Measurements from ENCODE around the gene FAM171A1. TPM values are rescaled to one million over a fixed set of nuclear protein-coding genes. Genes with fewer than 3 reads are reported as not detected.

Gene FAM171A1
- total RNA-seq, 2 donors from 2014 or later, result 22.1 to 29.1 TPM

DNA sequence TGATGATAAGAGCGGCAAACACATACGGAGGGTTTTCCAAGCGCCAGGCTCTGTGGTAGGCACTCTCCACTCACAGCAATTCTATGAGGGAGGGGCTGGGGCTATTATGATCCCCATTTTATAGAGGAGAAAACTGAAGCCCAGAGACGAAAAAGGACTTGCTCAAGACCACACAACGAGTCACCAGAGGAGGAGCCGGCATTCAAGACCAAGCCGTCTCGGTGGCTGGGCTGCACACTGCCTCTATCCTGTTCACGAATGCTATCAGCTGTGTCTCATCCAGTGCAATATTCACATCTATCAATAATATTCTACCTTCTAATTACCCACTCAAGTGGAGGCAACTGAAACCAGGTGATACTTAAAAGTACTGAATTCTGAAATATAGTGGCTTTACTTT lies 134.7 kb downstream of the FAM171A1 start:
- 90 to 92% methylated on average over 9 of the region's 9 CpGs for WGBS, 2 donors
- DNase-seq, result no peak
- Histone ChIP-seq H3K27me3 (no peaks in the 10 kb centered on the region), H3K36me3 (replicated peaks in 1 of 2; ENCODE audit: insufficient read depth in 1 of 2, low read depth in 2 of 2) (no peaks in the 10 kb centered on the region), H3K27ac (peak overlapping the region in 2 of 4 donors; percentile 55 to 64), H3K4me3 (no peak overlapping the region), H3K9me3 (no peaks in the 10 kb centered on the region), H3K4me1 (peaks cover 25% of the 10 kb centered on the region)
- TF ChIP-seq, protein P1, sequence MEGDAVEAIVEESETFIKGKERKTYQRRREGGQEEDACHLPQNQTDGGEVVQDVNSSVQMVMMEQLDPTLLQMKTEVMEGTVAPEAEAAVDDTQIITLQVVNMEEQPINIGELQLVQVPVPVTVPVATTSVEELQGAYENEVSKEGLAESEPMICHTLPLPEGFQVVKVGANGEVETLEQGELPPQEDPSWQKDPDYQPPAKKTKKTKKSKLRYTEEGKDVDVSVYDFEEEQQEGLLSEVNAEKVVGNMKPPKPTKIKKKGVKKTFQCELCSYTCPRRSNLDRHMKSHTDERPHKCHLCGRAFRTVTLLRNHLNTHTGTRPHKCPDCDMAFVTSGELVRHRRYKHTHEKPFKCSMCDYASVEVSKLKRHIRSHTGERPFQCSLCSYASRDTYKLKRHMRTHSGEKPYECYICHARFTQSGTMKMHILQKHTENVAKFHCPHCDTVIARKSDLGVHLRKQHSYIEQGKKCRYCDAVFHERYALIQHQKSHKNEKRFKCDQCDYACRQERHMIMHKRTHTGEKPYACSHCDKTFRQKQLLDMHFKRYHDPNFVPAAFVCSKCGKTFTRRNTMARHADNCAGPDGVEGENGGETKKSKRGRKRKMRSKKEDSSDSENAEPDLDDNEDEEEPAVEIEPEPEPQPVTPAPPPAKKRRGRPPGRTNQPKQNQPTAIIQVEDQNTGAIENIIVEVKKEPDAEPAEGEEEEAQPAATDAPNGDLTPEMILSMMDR (IDR thresholded peaks at IDR 0.05), result no peak
- intact Hi-C loops (cut with DNase I), result no loop called here
- no peak for ATAC-seq

DNA sequence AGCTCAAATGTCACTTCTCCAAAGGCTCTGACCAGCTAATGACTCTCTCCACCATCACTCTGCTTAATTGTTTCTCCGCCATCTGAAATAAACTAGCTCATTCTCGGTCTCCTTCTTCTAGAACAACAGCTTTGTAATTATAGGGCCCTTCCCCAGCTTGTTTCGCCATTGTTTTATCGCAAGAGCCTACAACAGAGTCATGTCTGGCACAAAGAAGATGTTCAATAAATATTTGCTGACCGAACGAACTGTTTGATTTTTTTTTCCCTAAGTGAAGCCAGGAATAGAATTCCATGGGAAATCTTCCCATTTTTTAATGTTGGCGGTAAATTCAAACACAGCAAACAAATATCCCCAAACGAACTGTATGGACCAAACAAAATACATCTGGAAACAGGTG lies 138.8 kb downstream of the FAM171A1 start:
- ATAC-seq, result no peak
- Histone ChIP-seq H3K36me3 (replicated peaks in 1 of 2; ENCODE audit: insufficient read depth in 1 of 2, low read depth in 2 of 2) (no peaks in the 10 kb centered on the region), H3K27ac (no peak overlapping the region), H3K4me3 (no peak overlapping the region), H3K27me3 (no peaks in the 10 kb centered on the region), H3K9me3 (no peaks in the 10 kb centered on the region), H3K4me1 (peaks cover 41% of the 10 kb centered on the region)
- DNase-seq, result no peak
- TF ChIP-seq, protein P1 (IDR thresholded peaks at IDR 0.05), result no peak
- no peak for TF ChIP-seq POLR2A (IDR thresholded peaks at IDR 0.05)
- intact Hi-C loops (cut with DNase I), result no loop called here
- WGBS, 2 donors, result 46 to 55% methylated on average over 8 of the region's 8 CpGs

DNA sequence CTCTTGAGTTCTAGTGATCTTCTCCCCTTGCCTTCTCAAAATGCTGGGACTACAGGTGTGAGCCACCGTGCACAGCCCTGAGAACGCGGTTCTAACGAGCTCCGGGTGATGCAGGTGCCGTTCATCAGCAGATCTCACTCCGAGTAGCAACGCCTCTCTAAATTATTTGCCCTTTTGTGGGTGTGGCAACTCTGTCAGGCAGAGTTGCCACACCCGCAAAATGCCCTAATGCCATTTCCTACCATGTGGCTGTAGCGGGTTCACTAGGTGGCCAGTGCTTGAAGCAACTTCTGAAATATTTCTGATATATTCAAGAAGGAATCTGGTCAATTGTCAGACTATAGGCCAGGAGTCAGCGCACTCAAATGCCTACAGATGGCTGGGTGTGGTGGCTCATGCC lies 139.7 kb downstream of the FAM171A1 start:
- Histone ChIP-seq H3K27ac (peak overlapping the region in 1 of 4 donors; percentile 37), H3K27me3 (no peaks in the 10 kb centered on the region), H3K9me3 (no peaks in the 10 kb centered on the region), H3K4me3 (no peak overlapping the region), H3K4me1 (peaks cover 35% of the 10 kb centered on the region), H3K36me3 (replicated peaks in 1 of 2; ENCODE audit: insufficient read depth in 1 of 2, low read depth in 2 of 2) (no peaks in the 10 kb centered on the region)
- DNase-seq, result peak in 1 of 4 donors; percentile 29
- intact Hi-C loops (cut with DNase I), result no loop called here
- TF ChIP-seq, protein P1 (IDR thresholded peaks at IDR 0.05), result no peak
- no peak for TF ChIP-seq POLR2A (IDR thresholded peaks at IDR 0.05)
- peak; percentile 31 for ATAC-seq
- 45 to 55% methylated on average over 10 to 11 of the region's 11 CpGs for WGBS, 2 donors

DNA sequence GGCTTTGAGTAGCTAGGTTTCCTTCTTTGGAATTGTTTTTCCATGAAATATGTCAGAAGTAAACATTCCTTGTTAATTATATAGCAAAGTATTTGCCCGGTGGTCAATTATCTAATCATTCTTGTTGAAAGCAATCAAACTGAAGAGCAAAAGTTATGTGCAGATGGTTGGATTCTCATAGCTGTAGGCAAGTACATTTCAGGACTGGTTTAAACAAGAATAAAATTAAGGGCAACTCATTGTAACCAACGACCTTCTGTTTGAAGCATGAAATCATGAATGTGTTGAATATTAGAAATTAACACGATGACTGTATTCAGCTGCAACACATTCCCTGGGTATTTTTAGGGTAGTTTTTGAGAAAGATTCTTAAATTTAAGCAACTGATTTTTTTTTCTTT lies 140.8 kb downstream of the FAM171A1 start:
- peak overlapping the region in 3 of 4 donors; percentile 0 to 55 (median 37) for H3K27ac ChIP-seq
- 14 to 15% methylated on average over 3 of the region's 3 CpGs for WGBS, 2 donors
- TF ChIP-seq POLR2A (IDR thresholded peaks at IDR 0.05), result no peak
- TF ChIP-seq, protein P1 (IDR thresholded peaks at IDR 0.05), result no peak
- H3K9me3 ChIP-seq, result no peaks in the 10 kb centered on the region
- no peaks in the 10 kb centered on the region for H3K27me3 ChIP-seq
- DNase-seq, result no peak
- H3K36me3 ChIP-seq (replicated peaks in 1 of 2; ENCODE audit: insufficient read depth in 1 of 2, low read depth in 2 of 2), result no peaks in the 10 kb centered on the region
- ATAC-seq, result peak; percentile 31
- H3K4me3 ChIP-seq, result no peak overlapping the region
- H3K4me1 ChIP-seq, result peaks cover 35% of the 10 kb centered on the region
- intact Hi-C loops (cut with DNase I), result no loop called here

DNA sequence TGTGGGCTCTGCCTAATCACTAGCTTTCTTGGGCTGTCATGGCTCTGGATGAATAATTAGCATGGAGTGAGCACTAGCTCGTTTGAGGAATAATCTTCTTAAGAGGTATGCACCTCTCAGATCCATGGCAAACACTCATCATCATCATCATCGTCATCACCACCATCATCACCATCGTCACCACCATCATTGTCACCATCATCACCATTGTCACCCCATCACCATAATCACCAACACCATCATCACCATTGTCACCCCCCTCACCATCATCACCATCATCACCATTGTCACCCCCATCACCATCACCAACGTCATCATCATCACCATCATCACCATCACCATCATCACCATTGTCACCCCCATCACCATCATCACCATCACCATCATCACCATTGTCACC lies 141.8 kb downstream of the FAM171A1 start:
- H3K27ac ChIP-seq, result no peak overlapping the region
- DNase-seq (no peak), ATAC-seq (no peak)
- H3K4me3 ChIP-seq, result no peak overlapping the region
- intact Hi-C loops (cut with DNase I), result no loop called here
- no peaks in the 10 kb centered on the region for H3K9me3 ChIP-seq
- no peaks in the 10 kb centered on the region for H3K27me3 ChIP-seq
- no peak for TF ChIP-seq POLR2A (IDR thresholded peaks at IDR 0.05)
- TF ChIP-seq, protein P1 (IDR thresholded peaks at IDR 0.05), result no peak
- H3K4me1 ChIP-seq, result peaks cover 35% of the 10 kb centered on the region
- no peaks in the 10 kb centered on the region for H3K36me3 ChIP-seq (replicated peaks in 1 of 2; ENCODE audit: insufficient read depth in 1 of 2, low read depth in 2 of 2)
- 74 to 76% methylated on average over 4 of the region's 4 CpGs for WGBS, 2 donors

Measured in body of pancreas (tissue), 4 donors.